Activated CD4-positive, alpha-beta memory T cell treated with anti-CD3 and anti-CD28 coated beads, Interleukin-2, amount 10 ng/mL, durations not matched to agents 7 days and 5 days (primary cell): ENCODE results near the gene EIF2B5. TPM values are rescaled to one million over a fixed set of nuclear protein-coding genes. Genes with fewer than 3 reads are reported as not detected.

Source experiments
- CTCF ChIA-PET: fragments of 350-600 bp; sonication (Branson Sonifier 250); formaldehyde crosslinking; loops from one replicate; lab custom pipeline; 2021; ENCODE audit warnings: antibody characterized with exemption, inconsistent platforms; lab: Charles Lee
- POLR2A ChIA-PET: fragments of 350-600 bp; sonication (Branson Sonifier 250); formaldehyde crosslinking; loops from one replicate; lab custom pipeline; 2021; ENCODE audit warnings: antibody characterized with exemption; lab: Charles Lee
- DNase-seq: peaks from one replicate; pipeline ENCODE4 v3.0.0-alpha.2; 2020
- H3K27ac Mint-ChIP-seq: one replicate; pipeline ENCODE4 v1.8.0; 2021; ENCODE audit warnings: mild to moderate bottlenecking, mixed read lengths
- H3K27me3 Mint-ChIP-seq: one replicate; pipeline ENCODE4 v1.8.0; 2021; ENCODE audit warnings: mixed read lengths
- H3K36me3 Mint-ChIP-seq: one replicate; pipeline ENCODE4 v1.8.0; 2021; ENCODE audit warnings: low read depth, mixed read lengths
- H3K4me1 Mint-ChIP-seq: one replicate; pipeline ENCODE4 v1.8.0; 2021; ENCODE audit warnings: mixed read lengths
- H3K4me3 Mint-ChIP-seq: one replicate; pipeline ENCODE4 v1.8.0; 2021; ENCODE audit warnings: mild to moderate bottlenecking, mixed read lengths
- H3K9me3 Mint-ChIP-seq: one replicate; pipeline ENCODE4 v1.8.0; 2021; ENCODE audit warnings: mixed read lengths
- total RNA-seq, 2 experiments: library from RNA; stranded (reverse); gene quantifications; one replicate each; pipeline ENCODE4 v1.2.3, GENCODE V29; 2021

EIF2B5 gene
- total RNA-seq, 2 experiments from 2014 or later = 45.9 to 47.8 TPM

DNA sequence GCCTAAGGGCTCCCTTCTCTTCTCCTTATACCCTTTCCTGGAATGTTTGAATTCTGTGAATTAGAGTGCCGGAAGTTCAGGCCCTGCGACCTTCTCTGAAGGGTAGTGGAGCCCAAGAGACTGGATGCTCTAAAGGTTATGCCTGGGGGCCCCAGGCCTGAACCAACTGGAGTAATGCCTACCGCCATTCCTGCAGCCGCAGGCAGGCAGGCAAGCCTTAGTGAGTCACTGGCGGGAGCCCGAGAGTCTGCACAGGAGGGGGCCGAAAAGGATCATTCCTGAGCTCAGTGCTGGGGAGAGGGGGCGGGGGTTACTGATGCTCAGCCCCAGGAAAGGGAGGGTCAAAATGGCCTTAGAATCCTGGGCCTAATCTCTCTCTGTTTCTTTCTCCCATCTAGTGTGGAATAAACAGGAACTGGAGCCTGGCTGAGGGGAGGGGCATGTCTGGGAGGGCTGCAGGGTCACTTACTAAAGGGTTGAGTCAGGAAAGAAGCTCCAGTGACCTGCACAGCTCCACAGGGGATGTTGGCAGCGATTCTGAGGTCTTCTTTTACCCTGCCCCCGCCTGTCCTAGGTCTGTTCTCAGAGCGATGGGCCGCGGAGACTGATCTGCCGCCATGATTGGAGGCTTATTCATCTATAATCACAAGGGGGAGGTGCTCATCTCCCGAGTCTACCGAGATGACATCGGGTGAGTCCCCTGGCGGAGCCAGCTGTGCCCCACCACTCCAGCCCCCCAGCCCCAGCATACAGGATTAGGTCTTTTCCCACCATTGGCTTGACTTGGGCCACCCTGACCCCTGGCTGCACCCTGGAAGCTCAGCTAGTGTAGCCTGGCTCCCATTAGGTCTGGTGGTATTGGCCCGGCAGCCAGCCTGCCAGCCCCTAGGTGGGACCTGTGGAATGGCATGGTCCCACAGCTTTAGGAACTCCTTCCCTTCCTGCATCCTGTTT lies 41.5 kb downstream of the EIF2B5 start:
- H3K36me3 Mint-ChIP-seq = peaks cover 50% of the 10 kb centered on the region

DNA sequence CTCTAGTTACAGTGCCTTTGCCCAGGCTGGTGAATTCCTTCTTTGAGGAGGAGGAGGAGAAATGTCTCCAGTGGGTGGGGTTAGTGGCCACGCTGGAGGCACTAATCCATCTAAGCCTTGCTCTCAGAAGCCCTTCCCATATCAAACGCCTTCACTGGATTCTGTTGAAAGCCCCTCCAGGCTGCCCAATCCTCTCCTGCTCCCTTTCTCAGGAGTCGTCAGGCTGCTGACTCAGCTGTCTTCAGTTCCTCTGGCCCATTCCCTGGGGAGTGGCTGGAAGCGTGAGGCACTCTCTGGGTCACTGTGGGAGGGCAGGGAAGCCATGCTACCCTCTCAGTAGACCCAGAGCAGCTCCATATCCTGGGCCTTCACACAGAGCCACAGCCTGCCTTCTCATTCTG lies 42.2 kb downstream of the EIF2B5 start:
- no peak for DNase-seq
- H3K27ac Mint-ChIP-seq = no peak overlapping the region
- ChIA-PET CTCF (interaction anchor here (0.8 kb wide), 1 partner anchor 9 kb away, joined by 3 read pairs; the partner anchor contains the start of gene ABCF3), POLR2A (interaction anchor here (5.6 kb wide), 1 partner anchor 9 kb away, joined by 36 read pairs; the partner anchor contains the start of gene ABCF3)
- H3K27me3 Mint-ChIP-seq = no peaks in the 10 kb centered on the region
- no peaks in the 10 kb centered on the region for H3K9me3 Mint-ChIP-seq
- H3K36me3 Mint-ChIP-seq = peaks cover 51% of the 10 kb centered on the region
- peaks cover 33% of the 10 kb centered on the region for H3K4me1 Mint-ChIP-seq
- H3K4me3 Mint-ChIP-seq = no peak overlapping the region

More for the DNA sequence above, 41.5 kb downstream of the EIF2B5 start:
- DNase-seq = no peak
- Mint-ChIP-seq H3K4me3 (peak overlapping the region; percentile 97), H3K4me1 (peaks cover 33% of the 10 kb centered on the region), H3K27ac (no peak overlapping the region), H3K27me3 (no peaks in the 10 kb centered on the region), H3K9me3 (no peaks in the 10 kb centered on the region)
- ChIA-PET CTCF (interaction anchor here (0.8 kb wide), 1 partner anchor 9 kb away, joined by 3 read pairs; the partner anchor contains the start of gene ABCF3), POLR2A (interaction anchor here (5.6 kb wide), 1 partner anchor 10 kb away, joined by 36 read pairs; the partner anchor contains the start of gene ABCF3)

DNA sequence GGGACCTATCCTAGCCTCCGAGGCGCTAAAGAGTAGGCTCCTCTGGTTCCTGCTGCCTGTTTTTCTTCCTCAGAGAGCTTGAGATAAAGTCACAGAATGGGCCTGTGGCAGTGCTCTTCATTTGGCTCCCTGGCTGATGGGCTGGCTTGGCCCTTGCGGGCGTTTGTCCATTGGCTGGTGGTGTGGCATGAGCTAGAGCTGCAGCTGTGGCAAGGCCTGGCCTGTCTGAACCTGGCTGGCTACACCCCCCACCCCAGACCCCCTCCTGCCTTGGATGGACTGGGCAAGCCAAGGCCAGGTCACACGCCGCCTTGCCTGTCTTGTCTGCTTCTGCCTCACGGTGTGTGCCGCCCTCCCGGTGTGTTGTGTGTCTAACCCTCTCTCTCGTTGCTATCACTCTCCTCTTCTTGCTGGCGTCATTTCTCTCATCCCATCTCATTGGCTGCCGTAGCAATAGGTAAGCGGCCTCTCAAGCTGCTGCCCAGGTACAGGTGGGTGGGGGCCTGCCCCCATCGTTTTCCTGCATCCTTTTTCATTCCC lies 42.7 kb downstream of the EIF2B5 start:
- H3K27ac Mint-ChIP-seq = no peak overlapping the region
- CTCF ChIA-PET = interaction anchor here (1.2 kb wide), 1 partner anchor 11 kb away, joined by 3 read pairs; no protein-coding TSS in a partner anchor
- no peaks in the 10 kb centered on the region for H3K9me3 Mint-ChIP-seq

DNA sequence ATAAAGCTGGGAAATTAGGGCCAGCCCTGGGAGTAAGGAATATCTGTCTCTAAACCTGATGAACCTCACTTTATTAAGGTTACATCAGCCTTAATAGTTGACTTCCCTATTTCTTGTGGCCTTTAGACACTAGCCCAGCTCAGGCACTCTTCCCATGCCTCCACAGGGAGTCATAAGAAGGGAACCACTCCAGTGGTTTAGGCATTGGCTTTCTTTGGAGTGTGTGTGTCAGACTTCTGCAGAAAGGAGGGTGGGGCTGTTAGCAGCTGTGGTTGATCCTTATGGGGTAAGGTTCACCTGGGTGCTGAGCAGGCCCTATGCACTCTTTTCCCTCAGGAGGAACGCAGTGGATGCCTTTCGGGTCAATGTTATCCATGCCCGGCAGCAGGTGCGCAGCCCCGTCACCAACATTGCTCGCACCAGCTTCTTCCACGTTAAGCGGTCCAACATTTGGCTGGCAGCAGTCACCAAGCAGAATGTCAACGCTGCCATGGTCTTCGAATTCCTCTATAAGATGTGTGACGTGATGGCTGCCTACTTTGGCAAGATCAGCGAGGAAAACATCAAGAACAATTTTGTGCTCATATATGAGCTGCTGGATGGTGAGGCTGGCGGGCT lies 43.5 kb downstream of the EIF2B5 start:
- Mint-ChIP-seq H3K27me3 (no peaks in the 10 kb centered on the region), H3K4me1 (peaks cover 31% of the 10 kb centered on the region), H3K27ac (no peak overlapping the region), H3K9me3 (no peaks in the 10 kb centered on the region), H3K36me3 (peaks cover 60% of the 10 kb centered on the region), H3K4me3 (no peak overlapping the region)
- ChIA-PET CTCF (interaction anchor here (1.2 kb wide), 1 partner anchor 10 kb away, joined by 3 read pairs; no protein-coding TSS in a partner anchor), POLR2A (interaction anchor here (1.8 kb wide), 1 partner anchor 42 kb away, joined by 4 read pairs; no protein-coding TSS in a partner anchor)
- DNase-seq = no peak

More for the DNA sequence above, 42.7 kb downstream of the EIF2B5 start:
- H3K36me3 Mint-ChIP-seq = peaks cover 54% of the 10 kb centered on the region
- POLR2A ChIA-PET = interaction anchor here (1.8 to 5.6 kb wide), 2 partner anchors 8 to 41 kb away, joined by 4 to 36 read pairs; partner anchors contain the start of gene ABCF3
- no peaks in the 10 kb centered on the region for H3K27me3 Mint-ChIP-seq
- H3K4me1 Mint-ChIP-seq = peaks cover 33% of the 10 kb centered on the region
- no peak overlapping the region for H3K4me3 Mint-ChIP-seq
- DNase-seq = no peak

DNA sequence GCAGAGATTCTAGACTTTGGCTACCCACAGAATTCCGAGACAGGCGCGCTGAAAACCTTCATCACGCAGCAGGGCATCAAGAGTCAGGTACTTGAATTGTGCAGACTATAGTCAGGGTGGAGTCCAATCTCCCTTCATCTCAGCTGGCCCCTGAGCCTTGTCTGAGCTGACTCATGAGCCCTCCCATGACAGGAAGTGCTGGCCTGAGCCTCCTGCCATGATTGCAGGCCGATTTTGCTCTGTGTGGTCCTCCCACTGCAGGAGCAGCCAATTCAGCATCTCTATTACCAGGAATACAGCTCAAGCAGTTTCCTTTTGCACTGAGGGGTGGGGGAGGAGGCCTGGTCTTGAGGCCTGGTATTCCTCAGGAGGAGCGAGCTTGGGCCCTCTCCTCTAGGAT lies 45.0 kb downstream of the EIF2B5 start:
- Mint-ChIP-seq H3K27me3 (no peaks in the 10 kb centered on the region), H3K27ac (no peak overlapping the region), H3K36me3 (peaks cover 72% of the 10 kb centered on the region), H3K4me3 (no peak overlapping the region), H3K9me3 (no peaks in the 10 kb centered on the region), H3K4me1 (peaks cover 27% of the 10 kb centered on the region)
- DNase-seq = no peak
- ChIA-PET CTCF (no interaction called here), POLR2A (interaction anchor here (0.9 kb wide), 1 partner anchor 20 kb away, joined by 3 read pairs; no protein-coding TSS in a partner anchor)

DNA sequence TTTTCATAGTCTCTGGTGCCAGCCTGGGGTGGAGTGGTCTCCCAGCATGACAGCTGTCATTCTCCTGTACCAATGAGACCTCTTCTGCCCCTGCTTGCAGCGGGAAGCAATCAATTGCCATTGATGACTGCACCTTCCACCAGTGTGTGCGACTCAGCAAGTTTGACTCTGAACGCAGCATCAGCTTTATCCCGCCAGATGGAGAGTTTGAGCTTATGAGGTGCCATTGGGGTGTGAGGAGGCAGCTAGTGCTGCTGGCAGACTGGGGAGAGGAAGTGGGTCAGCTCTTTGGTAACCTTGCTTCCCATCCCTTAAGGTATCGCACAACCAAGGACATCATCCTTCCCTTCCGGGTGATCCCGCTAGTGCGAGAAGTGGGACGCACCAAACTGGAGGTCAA lies 46.4 kb downstream of the EIF2B5 start:
- H3K27me3 Mint-ChIP-seq = no peaks in the 10 kb centered on the region
- H3K27ac Mint-ChIP-seq = no peak overlapping the region
- H3K4me3 Mint-ChIP-seq = no peak overlapping the region
- no peak for DNase-seq
- no peaks in the 10 kb centered on the region for H3K9me3 Mint-ChIP-seq
- H3K36me3 Mint-ChIP-seq = peaks cover 77% of the 10 kb centered on the region
- peaks cover 21% of the 10 kb centered on the region for H3K4me1 Mint-ChIP-seq
- CTCF ChIA-PET = interaction anchor here (0.8 to 1.1 kb wide), 2 partner anchors 65 to 68 kb away, joined by 3 to 4 read pairs; partner anchors contain the start of gene EEF1AKMT4
- POLR2A ChIA-PET = interaction anchor here (1.1 to 1.2 kb wide), 2 partner anchors 37 to 46 kb away, joined by 3 to 5 read pairs; partner anchors contain the start of gene EIF2B5

DNA sequence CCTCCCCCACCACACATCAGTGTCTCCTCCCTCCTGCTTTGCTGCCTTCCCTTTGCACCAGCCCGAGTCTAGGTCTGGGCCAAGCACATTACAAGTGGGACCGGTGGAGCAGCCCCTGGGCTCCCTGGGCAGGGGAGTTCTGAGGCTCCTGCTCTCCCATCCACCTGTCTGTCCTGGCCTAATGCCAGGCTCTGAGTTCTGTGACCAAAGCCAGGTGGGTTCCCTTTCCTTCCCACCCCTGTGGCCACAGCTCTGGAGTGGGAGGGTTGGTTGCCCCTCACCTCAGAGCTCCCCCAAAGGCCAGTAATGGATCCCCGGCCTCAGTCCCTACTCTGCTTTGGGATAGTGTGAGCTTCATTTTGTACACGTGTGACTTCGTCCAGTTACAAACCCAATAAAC lies 48.5 kb downstream of the EIF2B5 start:
- no peaks in the 10 kb centered on the region for H3K9me3 Mint-ChIP-seq
- POLR2A ChIA-PET = interaction anchor here (0.9 to 2.3 kb wide), 2 partner anchors 9 to 66 kb away, joined by 3 to 14 read pairs; partner anchors contain the start of genes AP2M1 and EEF1AKMT4
- DNase-seq = no peak
- peaks cover 81% of the 10 kb centered on the region for H3K36me3 Mint-ChIP-seq
- H3K27ac Mint-ChIP-seq = no peak overlapping the region
- H3K27me3 Mint-ChIP-seq = no peaks in the 10 kb centered on the region
- CTCF ChIA-PET = interaction anchor here (0.8 to 0.9 kb wide), 2 partner anchors 13 to 32 kb away, joined by 3 read pairs; no protein-coding TSS in a partner anchor
- no peak overlapping the region for H3K4me3 Mint-ChIP-seq
- H3K4me1 Mint-ChIP-seq = peaks cover 29% of the 10 kb centered on the region

DNA sequence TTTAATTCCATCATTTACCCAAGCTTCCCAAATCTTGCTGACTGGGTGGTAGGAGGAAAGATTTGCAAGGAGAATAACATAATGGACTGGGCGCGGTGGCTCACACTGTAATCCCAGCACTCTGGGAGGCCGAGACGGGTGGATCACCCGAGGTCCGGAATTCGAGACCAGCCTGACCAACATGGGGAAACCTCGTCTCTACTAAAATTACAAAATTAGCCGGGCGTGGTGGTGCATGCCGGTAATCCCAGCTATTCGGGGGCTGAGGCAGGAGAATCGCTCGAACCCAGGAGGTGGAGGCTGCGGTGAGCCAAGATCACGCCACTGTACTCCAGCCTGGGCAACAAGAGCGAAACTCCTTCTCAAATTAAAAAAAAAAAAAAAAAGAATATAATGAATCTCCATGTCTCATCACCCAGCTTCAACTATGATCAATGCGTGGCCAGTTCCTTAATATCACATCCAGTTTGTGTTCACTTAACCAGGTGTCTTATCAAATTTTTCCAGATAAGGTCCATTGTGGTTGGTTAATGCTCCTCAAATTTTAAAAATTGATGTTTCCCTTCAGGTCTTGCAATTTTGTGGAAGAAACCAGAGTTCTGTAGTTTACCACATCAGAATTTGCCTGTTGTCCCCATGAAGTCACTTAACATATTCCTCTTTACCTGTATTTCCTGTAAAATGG lies 49.5 kb downstream of the EIF2B5 start:
- peaks cover 33% of the 10 kb centered on the region for H3K4me1 Mint-ChIP-seq
- no peaks in the 10 kb centered on the region for H3K9me3 Mint-ChIP-seq
- H3K27ac Mint-ChIP-seq = peak overlapping the region; percentile 88
- H3K27me3 Mint-ChIP-seq = no peaks in the 10 kb centered on the region
- peak overlapping the region; percentile 93 for H3K4me3 Mint-ChIP-seq
- ChIA-PET POLR2A (interaction anchor here (0.8 to 2.3 kb wide), 5 partner anchors 10 to 65 kb away, joined by 3 to 36 read pairs (median 9); partner anchors contain the start of genes AP2M1 and EEF1AKMT4), CTCF (interaction anchor here (0.8 to 1.9 kb wide), 5 partner anchors 10 to 43 kb away, joined by 3 to 7 read pairs (median 3); partner anchors contain the start of genes AP2M1 and DVL3)
- peaks cover 79% of the 10 kb centered on the region for H3K36me3 Mint-ChIP-seq
- no peak for DNase-seq

DNA sequence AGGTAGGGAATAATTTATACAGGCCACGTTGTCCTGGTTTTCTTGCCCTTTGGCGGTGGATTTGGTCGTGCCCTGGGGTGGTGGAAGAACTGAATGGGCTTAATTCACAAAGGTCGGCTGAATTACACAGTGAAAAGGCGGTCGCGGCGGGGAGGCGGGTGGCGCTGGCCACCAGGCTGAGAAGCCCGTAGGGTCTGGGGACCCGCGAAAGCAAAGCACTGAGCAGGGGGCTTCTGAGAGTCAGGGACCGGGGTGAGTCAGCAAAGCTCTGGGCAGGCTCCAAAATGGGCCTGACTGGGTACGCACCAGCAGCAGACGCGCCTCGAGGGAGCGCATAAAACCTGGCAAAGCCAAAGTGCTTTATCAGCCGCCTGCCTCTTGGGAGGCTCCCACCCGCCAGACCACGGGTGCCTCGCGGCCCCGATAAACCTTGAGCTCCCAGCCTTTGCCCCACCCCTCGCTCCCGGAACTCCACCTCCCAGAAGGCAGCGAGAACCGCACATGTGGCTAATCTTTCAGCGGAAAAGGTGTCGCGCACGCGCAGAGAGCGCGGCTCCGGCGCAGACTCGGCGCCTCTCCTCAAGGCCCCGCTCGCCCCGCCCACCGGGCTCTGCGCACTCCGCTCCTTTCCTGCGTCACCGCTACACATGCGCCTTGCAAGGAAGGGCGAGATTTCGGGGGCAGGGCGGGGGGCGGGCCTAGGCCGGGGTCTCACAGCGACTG lies 50.5 kb downstream of the EIF2B5 start:
- peaks cover 36% of the 10 kb centered on the region for H3K4me1 Mint-ChIP-seq
- H3K27me3 Mint-ChIP-seq = no peaks in the 10 kb centered on the region
- H3K27ac Mint-ChIP-seq = peak overlapping the region; percentile 88
- peak; percentile 99 for DNase-seq
- H3K9me3 Mint-ChIP-seq = no peaks in the 10 kb centered on the region
- peaks cover 79% of the 10 kb centered on the region for H3K36me3 Mint-ChIP-seq
- POLR2A ChIA-PET = interaction anchor here (0.8 to 2.3 kb wide), 8 partner anchors 9 to 61 kb away, joined by 3 to 36 read pairs (median 5); partner anchors contain the start of genes AP2M1 and DVL3
- CTCF ChIA-PET = interaction anchor here (0.6 to 1.9 kb wide), 7 partner anchors 9 to 168 kb away, joined by 3 to 8 read pairs (median 4); partner anchors contain the start of genes ABCC5, AP2M1, DVL3 and EEF1AKMT4
- H3K4me3 Mint-ChIP-seq = peak overlapping the region; percentile 93

DNA sequence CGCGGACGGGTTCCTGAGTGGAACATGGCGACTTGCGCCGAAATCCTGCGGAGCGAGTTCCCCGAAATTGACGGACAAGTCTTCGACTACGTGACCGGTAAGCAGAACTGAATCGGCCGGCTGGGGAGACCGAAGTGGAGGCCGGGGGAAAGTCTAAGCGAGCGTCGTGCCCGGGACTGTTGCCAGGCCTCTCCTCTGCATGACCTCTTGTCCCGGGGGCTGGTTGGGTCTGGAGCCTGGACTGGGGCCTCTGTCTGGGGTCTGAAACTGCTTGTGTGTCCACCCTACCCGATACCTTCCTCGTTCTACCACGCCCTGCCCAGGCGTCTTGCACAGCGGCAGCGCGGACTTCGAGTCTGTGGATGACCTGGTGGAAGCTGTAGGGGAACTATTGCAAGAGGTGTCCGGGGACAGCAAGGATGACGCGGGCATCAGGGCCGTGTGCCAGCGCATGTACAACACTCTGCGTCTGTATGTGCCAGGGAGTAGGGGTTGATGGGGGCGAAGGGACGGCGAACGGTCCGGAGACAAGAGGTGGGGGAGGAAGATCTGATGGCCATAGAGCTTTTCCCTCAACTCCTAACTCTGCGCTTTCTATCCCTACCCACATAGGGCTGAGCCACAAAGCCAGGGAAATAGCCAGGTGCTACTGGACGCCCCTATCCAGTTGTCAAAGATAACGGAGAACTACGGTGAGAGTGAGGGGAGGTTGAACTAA lies 51.2 kb downstream of the EIF2B5 start, which contains the start of gene ABCF3:
TSS of gene ABCF3 (plus strand) at position 16 of the 718 bp plus-strand sequence. CDS start at position 25, 9 bp downstream.
- CTCF ChIA-PET = interaction anchor here (0.6 to 1.9 kb wide), 9 partner anchors 10 to 291 kb away, joined by 3 to 8 read pairs (median 4); partner anchors contain the start of genes ABCC5, AP2M1, DVL3 and EEF1AKMT4

More for the DNA sequence above, 51.2 kb downstream of the EIF2B5 start, which contains the start of gene ABCF3:
- H3K27ac Mint-ChIP-seq = peak within 1 kb of the TSS; percentile 88
- H3K36me3 Mint-ChIP-seq = peaks cover 72% of the 10 kb centered on the region
- peak within 1 kb of the TSS; percentile 93 for H3K4me3 Mint-ChIP-seq
- POLR2A ChIA-PET = interaction anchor here (0.8 to 2.3 kb wide), 8 partner anchors 8 to 60 kb away, joined by 3 to 36 read pairs (median 5); partner anchors contain the start of genes AP2M1, DVL3 and EIF2B5
- no peaks in the 10 kb centered on the region for H3K9me3 Mint-ChIP-seq
- no peaks in the 10 kb centered on the region for H3K27me3 Mint-ChIP-seq
- H3K4me1 Mint-ChIP-seq = peaks cover 36% of the 10 kb centered on the region
- DNase-seq = no peak
